Measurements from ENCODE around the gene CSGALNACT2.

GRCh38 chr10:43121444-43121843 lies 16.8 kb upstream of the CSGALNACT2 start:
- TF ChIP-seq EZH2 (IDR thresholded peaks at IDR 0.05; ENCODE audit: low read length, unreplicated experiment) = no peak
- TF ChIP-seq CTCF (conservative IDR thresholded peaks at IDR 0.05; ENCODE audit: low read depth, low read length) = no peak
- no peak for TF ChIP-seq EZH2phosphoT487 (IDR thresholded peaks at IDR 0.05; ENCODE audit: borderline replicate concordance, low read length)
